ENCODE measurements around the gene MRPL20. TPM values are rescaled to one million over a fixed set of nuclear protein-coding genes. Genes with fewer than 3 reads are reported as not detected.
A peak's percentile ranks its signal among the peaks of the same experiment; 100 is the strongest.

MRPL20 gene
- polyA plus RNA-seq, 3 donors: 84.3 to 186 (median 156) TPM

- Histone ChIP-seq H3K9me3 (replicated peaks in 1 of 2; ENCODE audit: control insufficient read depth in 1 of 2, insufficient read depth in 1 of 2, low read length in 2 of 2) (no peaks in the 10 kb centered on the region), H3K36me3 (replicated peaks in 1 of 2; ENCODE audit: control insufficient read depth in 1 of 2, insufficient read depth in 2 of 2, low read length in 2 of 2) (no peaks in the 10 kb centered on the region), H3K4me1 (ENCODE audit: control insufficient read depth in 1 of 2, insufficient read depth in 2 of 2, low read length in 2 of 2) (peaks cover 6 to 9% of the 10 kb centered on the region in 2 donors), H3K4me3 (replicated peaks in 1 of 3; ENCODE audit: low read depth in 2 of 3, low read length in 3 of 3) (no peak overlapping the region), H4K20me1 (ENCODE audit: insufficient read depth, low read length) (peaks cover 6% of the 10 kb centered on the region), H3K4me2 (replicated peaks; ENCODE audit: extremely low read depth, low read length, poor library complexity, severe bottlenecking) (no peak overlapping the region), H3K9ac (ENCODE audit: insufficient read depth, low read length, poor library complexity, severe bottlenecking) (no peak overlapping the region), H2AFZ (ENCODE audit: insufficient read depth, low read depth, low read length, poor library complexity, severe bottlenecking) (no peak overlapping the region), H3K27ac (ENCODE audit: low read depth in 1 of 2, low read length in 2 of 2) (no peak overlapping the region), H3K27me3 (ENCODE audit: control insufficient read depth in 2 of 2, insufficient read depth in 2 of 2, low read length in 2 of 2) (peaks cover 11 to 49% of the 10 kb centered on the region in 2 donors), H3K79me2 (ENCODE audit: insufficient read depth, low read length) (peaks cover 6% of the 10 kb centered on the region)
- DNase-seq: no peak
- Mint-ChIP-seq H3K4me1 (peaks cover 6% of the 10 kb centered on the region), H3K36me3 (peaks cover 0 to 6% of the 10 kb centered on the region in 2 donors), H3K4me3 (peak overlapping the region in 1 of 2 donors; percentile 69), H3K27ac (no peak overlapping the region), H3K9me3 (peaks cover 0 to 10% (median 4%) of the 10 kb centered on the region in 7 donors), H3K27me3 (ENCODE audit: low read depth in 3 of 3) (peaks cover 39 to 72% (median 50%) of the 10 kb centered on the region in 3 donors)
- 42% methylated on average over 3 of the region's 5 CpGs for WGBS (ENCODE audit: insufficient coverage)
- intact Hi-C loops (cut with micrococcal nuclease): no loop called here
- no peak for TF ChIP-seq CTCF (IDR thresholded peaks at IDR 0.05)
These were observed 54.2 kb downstream of the MRPL20 start for GRCh38 chr1:1352786-1353388.

Other genes with a start within 250 kb of the MRPL20 start
- gene TTLL10, start 233.4 kb downstream of the MRPL20 start, polyA plus RNA-seq: under 1 TPM in 1 of 3 donors, not detected in 2; 0.06 TPM
- not detected for gene TNFRSF18, start 200.7 kb downstream of the MRPL20 start, polyA plus RNA-seq
- gene TNFRSF4, start 193.1 kb downstream of the MRPL20 start, polyA plus RNA-seq: under 1 TPM in 1 of 3 donors, not detected in 2; 0.05 TPM
- gene SDF4, start 175.3 kb downstream of the MRPL20 start, polyA plus RNA-seq: 10 to 100 TPM; 81.7 to 98.9 (median 89.0) TPM
- 1 to 10 TPM; 1.9 to 8.8 (median 7.2) TPM for gene B3GALT6, start 175.1 kb downstream of the MRPL20 start, polyA plus RNA-seq
- gene C1QTNF12, start 160.6 kb downstream of the MRPL20 start, polyA plus RNA-seq: 1 to 10 TPM in 1 of 3 donors, not detected in 2; 1.1 TPM
- gene UBE2J2, start 133.4 kb downstream of the MRPL20 start, polyA plus RNA-seq: 10 to 100 TPM; 36.5 to 83.2 (median 72.1) TPM
- 1 to 10 TPM in 1 of 3 donors, not detected in 2; 6.0 TPM for gene SCNN1D, start 126.9 kb downstream of the MRPL20 start, polyA plus RNA-seq
- 100 to 1,000 TPM in 1 of 3 donors, 1 to 10 TPM in 2; 3.5 to 132 (median 4.0) TPM for gene ACAP3, start 99.4 kb downstream of the MRPL20 start, polyA plus RNA-seq
- gene PUSL1, start 98.7 kb downstream of the MRPL20 start, polyA plus RNA-seq: 10 to 100 TPM; 13.8 to 27.4 (median 14.8) TPM
- gene INTS11, start 82.6 kb downstream of the MRPL20 start, polyA plus RNA-seq: 100 to 1,000 TPM in 1 of 3 donors, 10 to 100 TPM in 2; 46.2 to 154 (median 49.6) TPM
- gene CPTP, start 82.5 kb downstream of the MRPL20 start, polyA plus RNA-seq: 1 to 10 TPM; 6.4 to 7.7 (median 7.4) TPM
- under 1 TPM in 1 of 3 donors, not detected in 2; 0.45 TPM for gene TAS1R3, start 76.0 kb downstream of the MRPL20 start, polyA plus RNA-seq
- 10 to 100 TPM in 1 of 3 donors, under 1 TPM in 2; 0.41 to 29.8 (median 0.55) TPM for gene DVL1, start 57.9 kb downstream of the MRPL20 start, polyA plus RNA-seq
- not detected for gene MXRA8, start 48.7 kb downstream of the MRPL20 start, polyA plus RNA-seq
- 100 to 1,000 TPM in 2 of 3 donors, 10 to 100 TPM in 1; 59.1 to 160 (median 134) TPM for gene AURKAIP1, start 32.1 kb downstream of the MRPL20 start, polyA plus RNA-seq
- 100 to 1,000 TPM in 1 of 3 donors, 10 to 100 TPM in 1, 1 to 10 TPM in 1; 8.6 to 178 (median 10.4) TPM for gene CCNL2, start 8.0 kb downstream of the MRPL20 start, polyA plus RNA-seq
- under 1 TPM in 1 of 3 donors, not detected in 2; 0.04 TPM for gene ANKRD65, start 14.0 kb upstream of the MRPL20 start, polyA plus RNA-seq
- not detected for gene VWA1, start 28.4 kb upstream of the MRPL20 start, polyA plus RNA-seq
- gene ATAD3C, start 42.4 kb upstream of the MRPL20 start, polyA plus RNA-seq: not detected
- 10 to 100 TPM in 1 of 3 donors, 1 to 10 TPM in 2; 2.3 to 23.3 (median 2.3) TPM for gene ATAD3B, start 64.5 kb upstream of the MRPL20 start, polyA plus RNA-seq
- gene ATAD3A, start 104.9 kb upstream of the MRPL20 start, polyA plus RNA-seq: 10 to 100 TPM in 1 of 3 donors, 1 to 10 TPM in 2; 4.1 to 14.0 (median 6.4) TPM
- not detected for gene TMEM240, start 133.3 kb upstream of the MRPL20 start, polyA plus RNA-seq
- 100 to 1,000 TPM in 2 of 3 donors, 10 to 100 TPM in 1; 88.1 to 168 (median 138) TPM for gene SSU72, start 167.6 kb upstream of the MRPL20 start, polyA plus RNA-seq
- 1 to 10 TPM in 2 of 3 donors, under 1 TPM in 1; 0.46 to 3.4 (median 1.5) TPM for gene FNDC10, start 192.8 kb upstream of the MRPL20 start, polyA plus RNA-seq
- 10 to 100 TPM in 1 of 3 donors, 1 to 10 TPM in 2; 5.4 to 65.7 (median 5.6) TPM for gene MIB2, start 208.2 kb upstream of the MRPL20 start, polyA plus RNA-seq
- gene MMP23B, start 224.9 kb upstream of the MRPL20 start, polyA plus RNA-seq: 1 to 10 TPM in 1 of 3 donors, under 1 TPM in 2; 0.21 to 1.5 (median 0.24) TPM

All from CD14-positive monocyte (primary cell).